HepG2 (cell line): ENCODE results near the gene PRKN. TPM values are rescaled to one million over a fixed set of nuclear protein-coding genes. Genes with fewer than 3 reads are reported as not detected.

ENCODE experiments used
- ATAC-seq: fragments of 200-7000 bp; cut with Tn5 transposase; 3 replicates; pipeline ENCODE4 v1.9.1; 2020; ENCODE audit warnings: mild to moderate bottlenecking, moderate library complexity
- BruUV-seq: library from RNA; stranded (reverse); fragments of 400-500 nt; replicated peaks from 2 replicates; lab custom pipeline; 2021; lab: Mats Ljungman, UMichigan
- CTCF ChIA-PET: fragments of 300-600 bp; formaldehyde crosslinking; extraction: SDS; loops from one replicate; lab custom pipeline; 2021; ENCODE audit warnings: low total read pairs, inconsistent platforms, low intra/inter-chr PET ratio; lab: Yijun Ruan, JAX
- POLR2A ChIA-PET: fragments of 350-600 bp; sonication (Branson Sonifier 250); formaldehyde crosslinking; loops from one replicate; lab custom pipeline; 2020; ENCODE audit warnings: antibody characterized with exemption, inconsistent platforms; lab: Yijun Ruan, JAX
- DNase-seq: peaks from one replicate; pipeline ENCODE4 v3.0.0-alpha.2; 2015; ENCODE audit warnings: low spot score
- FAIRE-seq: peaks from 3 replicates; lab custom pipeline; 2011; peaks lifted over from hg19 to GRCh38; lab: Jason Lieb, UNC
- H2AFZ ChIP-seq: one replicate; pipeline ENCODE4 v1.6.1; 2011; ENCODE audit warnings: low read length, inconsistent platforms
- H3K27ac ChIP-seq: fragments of 300-600 bp; 3 replicates; pipeline ENCODE4 v1.8.0; 2011; ENCODE audit warnings: mixed run types, mild to moderate bottlenecking, mixed read lengths, low read length, inconsistent platforms; ENCODE audit not compliant: insufficient read depth; ENCODE audit errors: extremely low read length
- H3K27me3 ChIP-seq, 2 experiments: fragments of 200-600 bp in 1 of 2; 2 replicates in 1 of 2; 3 replicates in 1 of 2; pipeline versions ENCODE4 v1.6.0 to v1.8.0; 2011; ENCODE audit warnings: low read length in 2 of 2, mild to moderate bottlenecking in 2 of 2, moderate library complexity in 2 of 2, inconsistent platforms in 1 of 2; ENCODE audit not compliant: insufficient read depth in 2 of 2, control insufficient read depth in 1 of 2
- H3K36me3 ChIP-seq, 2 experiments: fragments of 200-600 bp in 1 of 2; replicated peaks in 1 of 2; 2 replicates in 1 of 2; 3 replicates in 1 of 2; pipeline versions ENCODE4 v1.5.1 to v1.8.0; 2011; ENCODE audit warnings: low read length in 2 of 2, inconsistent platforms in 1 of 2; ENCODE audit not compliant: insufficient read depth in 2 of 2, control insufficient read depth in 1 of 2
- H3K4me1 ChIP-seq: 2 replicates; pipeline ENCODE4 v1.5.1; 2012; ENCODE audit warnings: low read length, inconsistent platforms; ENCODE audit not compliant: insufficient read depth
- H3K4me2 ChIP-seq: 2 replicates; pipeline ENCODE4 v1.6.0; 2011; ENCODE audit warnings: low read depth, low read length, inconsistent platforms
- H3K4me3 ChIP-seq, 3 experiments: fragments of 200-600 bp in 1 of 3; sonication (generic), shearing (Covaris generic) in 1 of 3; replicated peaks in 1 of 3; 2 replicates each; pipeline ENCODE4 v1.5.1; 2011 to 2016; ENCODE audit warnings: low read length in 3 of 3, inconsistent platforms in 2 of 3, low read depth in 2 of 3, mild to moderate bottlenecking in 2 of 3, control low read depth in 1 of 3, mixed read lengths in 1 of 3; ENCODE audit not compliant: insufficient read depth in 1 of 3
- H3K79me2 ChIP-seq: one replicate; pipeline ENCODE4 v1.6.1; 2011; ENCODE audit warnings: low read length, inconsistent platforms; ENCODE audit not compliant: insufficient read depth
- H3K9ac ChIP-seq: 2 replicates; pipeline ENCODE4 v1.6.0; 2011; ENCODE audit warnings: mild to moderate bottlenecking, low read depth, low read length, inconsistent platforms; ENCODE audit not compliant: insufficient read depth
- H3K9me3 ChIP-seq: 2 replicates; pipeline ENCODE4 v1.5.1; 2012; ENCODE audit warnings: mild to moderate bottlenecking, low read length
- H4K20me1 ChIP-seq: 2 replicates; pipeline ENCODE4 v1.6.0; 2011; ENCODE audit warnings: inconsistent platforms, mild to moderate bottlenecking, low read length, moderate library complexity; ENCODE audit not compliant: insufficient read depth
- AGO1 ChIP-seq: fragments of 200-400 bp; formaldehyde crosslinking; IDR thresholded peaks from 2 replicates; pipeline ENCODE4 v1.6.1; 2017; ENCODE audit warnings: mild to moderate bottlenecking, low read depth, low read length, moderate library complexity; ENCODE audit not compliant: poor library complexity, severe bottlenecking
- MXD4 ChIP-seq: IDR thresholded peaks from 2 replicates; pipeline ENCODE4 v1.6.1; 2016; ENCODE audit warnings: mild to moderate bottlenecking, missing biosample characterization, missing genetic modification reagents
- MYNN ChIP-seq: sonication (generic); formaldehyde crosslinking; IDR thresholded peaks from 2 replicates; pipeline ENCODE4 v1.4.0; 2020; ENCODE audit warnings: mild to moderate bottlenecking, low read depth, missing genetic modification reagents
- XRCC5 ChIP-seq: fragments of 200-400 bp; formaldehyde crosslinking; optimal IDR thresholded peaks from 2 replicates; pipeline ENCODE3; 2017; ENCODE audit warnings: mild to moderate bottlenecking, low read length
- ZFP36L1 ChIP-seq: sonication (generic); formaldehyde crosslinking; IDR thresholded peaks from 2 replicates; pipeline ENCODE4 v1.8.0; 2022; ENCODE audit warnings: mild to moderate bottlenecking, missing genetic modification reagents, moderate library complexity
- ZFP62 ChIP-seq: sonication (generic); formaldehyde crosslinking; IDR thresholded peaks from 2 replicates; pipeline ENCODE4 v1.4.0; 2020; ENCODE audit warnings: missing genetic modification reagents
- ZNF121 ChIP-seq: sonication (generic); formaldehyde crosslinking; IDR thresholded peaks from 2 replicates; pipeline ENCODE4 v1.5.0; 2020; ENCODE audit warnings: mild to moderate bottlenecking, missing genetic modification reagents
- ZNF614 ChIP-seq: IDR thresholded peaks from 2 replicates; pipeline ENCODE4 v1.6.1; 2018; ENCODE audit warnings: missing biosample characterization, missing genetic modification reagents, inconsistent platforms, borderline replicate concordance
- ZNF652 ChIP-seq: IDR thresholded peaks from 2 replicates; pipeline ENCODE4 v1.6.1; 2016; ENCODE audit warnings: low read depth, borderline replicate concordance
- WGBS: methylation state at CpG from one replicate; pipeline ENCODE4 v1.1.6; 2017; ENCODE audit warnings: low lambda C conversion rate; 5-methylcytosine and 5-hydroxymethylcytosine counted together
- in situ Hi-C: cut with HindIII; loops from 2 replicates; pipeline ENCODE4 v1.10.0; 2017; ENCODE audit warnings: low pct_unique_long_range_greater_than_20kb; ENCODE audit not compliant: extremely low pct_ligation_motif_present
- intact Hi-C: fragments of 100-400 bp; cut with micrococcal nuclease; formaldehyde crosslinking; loops from one replicate; pipeline ENCODE4 v1.10.0; 2022; ENCODE audit not compliant: unreplicated experiment
- polyA plus RNA-seq, 8 experiments: library from polyadenylated mRNA; depleted of rRNA in 3 of 8; stranded (reverse) in 7 of 8; unstranded in 1 of 8; fragments of >200 nt; fragmentation: Illumina TruSeq in 4 of 8; extraction: Trizol in 4 of 8; gene quantifications; 2 replicates each; pipeline versions ENCODE4 v1.2.1 to v1.2.3, GENCODE V29; 2011 to 2016; ENCODE audit warnings: low read depth in 4 of 8, missing spikeins in 1 of 8, mixed read lengths in 1 of 8; ENCODE audit not compliant: insufficient read depth in 1 of 8
- total RNA-seq, 5 experiments: library from RNA; depleted of rRNA; stranded (reverse); fragments of >200 nt; fragmentation: Illumina TruSeq; extraction: Trizol; gene quantifications; 2 replicates each; pipeline ENCODE4 v1.2.3, GENCODE V29; 2016; ENCODE audit warnings: low read depth in 1 of 5
- TF ChIP-seq, protein P1 (sequence below): sonication (generic); formaldehyde crosslinking; IDR thresholded peaks from 2 replicates; pipeline ENCODE4 v1.5.0; 2020; ENCODE audit warnings: mild to moderate bottlenecking, missing genetic modification reagents, borderline replicate concordance
- TF ChIP-seq, protein P2 (sequence below): sonication (generic); formaldehyde crosslinking; IDR thresholded peaks from 2 replicates; pipeline ENCODE4 v1.8.1; 2023; ENCODE audit warnings: mild to moderate bottlenecking, missing genetic modification reagents
- TF ChIP-seq, protein P3 (sequence below): sonication (generic); formaldehyde crosslinking; IDR thresholded peaks from 2 replicates; pipeline ENCODE4 v1.4.0; 2020; ENCODE audit warnings: mild to moderate bottlenecking, missing genetic modification reagents, borderline replicate concordance

The PRKN gene
- total and polyA plus RNA-seq, 2 of the 13 experiments (the other 11 are each of a cell fraction or from before 2014, with no cell fraction given) = 0.31 to 0.44 TPM

DNA sequence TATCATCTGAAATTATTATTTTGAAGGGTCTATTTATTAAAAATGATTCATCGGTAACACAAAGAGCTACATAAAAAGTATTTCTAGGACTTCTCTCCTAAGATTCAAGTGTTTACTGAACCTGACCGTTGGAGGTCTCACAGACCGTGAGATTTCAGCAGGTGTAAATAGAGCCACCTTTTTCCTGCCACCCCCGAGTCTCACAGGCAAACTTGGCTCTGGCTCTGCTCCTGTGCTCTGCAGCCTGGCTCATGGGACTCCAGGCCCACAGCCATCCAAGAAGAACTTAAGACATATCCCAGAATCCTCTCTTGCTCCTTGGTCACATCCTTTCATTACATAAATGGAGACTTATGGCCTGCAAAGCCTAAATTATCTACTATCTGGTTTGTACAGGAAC lies 1385.9 kb downstream of the PRKN start:
- H4K20me1 ChIP-seq = no peaks in the 10 kb centered on the region
- POLR2A ChIA-PET = no interaction called here
- intact Hi-C loops = no loop called here
- H3K9me3 ChIP-seq = no peaks in the 10 kb centered on the region
- 43% methylated on average over 4 of the region's 4 CpGs for WGBS
- H3K79me2 ChIP-seq = no peaks in the 10 kb centered on the region
- no peaks in the 10 kb centered on the region for H3K36me3 ChIP-seq
- no peak overlapping the region for H2AFZ ChIP-seq
- no peak overlapping the region for H3K4me2 ChIP-seq
- BruUV-seq = no TSS peak
- no peak for FAIRE-seq
- CTCF ChIA-PET = no interaction called here
- H3K4me1 ChIP-seq = no peaks in the 10 kb centered on the region
- TF ChIP-seq MXD4 (no peak), ZNF121 (CRISPR knock-in tag) (no peak), MYNN (no peak), AGO1 (no peak), XRCC5 (no peak), ZFP62 (no peak), ZNF652 (no peak), ZFP36L1 (CRISPR knock-in tag) (no peak), ZNF614 (CRISPR knock-in tag) (no peak)
- TF ChIP-seq, protein P1, sequence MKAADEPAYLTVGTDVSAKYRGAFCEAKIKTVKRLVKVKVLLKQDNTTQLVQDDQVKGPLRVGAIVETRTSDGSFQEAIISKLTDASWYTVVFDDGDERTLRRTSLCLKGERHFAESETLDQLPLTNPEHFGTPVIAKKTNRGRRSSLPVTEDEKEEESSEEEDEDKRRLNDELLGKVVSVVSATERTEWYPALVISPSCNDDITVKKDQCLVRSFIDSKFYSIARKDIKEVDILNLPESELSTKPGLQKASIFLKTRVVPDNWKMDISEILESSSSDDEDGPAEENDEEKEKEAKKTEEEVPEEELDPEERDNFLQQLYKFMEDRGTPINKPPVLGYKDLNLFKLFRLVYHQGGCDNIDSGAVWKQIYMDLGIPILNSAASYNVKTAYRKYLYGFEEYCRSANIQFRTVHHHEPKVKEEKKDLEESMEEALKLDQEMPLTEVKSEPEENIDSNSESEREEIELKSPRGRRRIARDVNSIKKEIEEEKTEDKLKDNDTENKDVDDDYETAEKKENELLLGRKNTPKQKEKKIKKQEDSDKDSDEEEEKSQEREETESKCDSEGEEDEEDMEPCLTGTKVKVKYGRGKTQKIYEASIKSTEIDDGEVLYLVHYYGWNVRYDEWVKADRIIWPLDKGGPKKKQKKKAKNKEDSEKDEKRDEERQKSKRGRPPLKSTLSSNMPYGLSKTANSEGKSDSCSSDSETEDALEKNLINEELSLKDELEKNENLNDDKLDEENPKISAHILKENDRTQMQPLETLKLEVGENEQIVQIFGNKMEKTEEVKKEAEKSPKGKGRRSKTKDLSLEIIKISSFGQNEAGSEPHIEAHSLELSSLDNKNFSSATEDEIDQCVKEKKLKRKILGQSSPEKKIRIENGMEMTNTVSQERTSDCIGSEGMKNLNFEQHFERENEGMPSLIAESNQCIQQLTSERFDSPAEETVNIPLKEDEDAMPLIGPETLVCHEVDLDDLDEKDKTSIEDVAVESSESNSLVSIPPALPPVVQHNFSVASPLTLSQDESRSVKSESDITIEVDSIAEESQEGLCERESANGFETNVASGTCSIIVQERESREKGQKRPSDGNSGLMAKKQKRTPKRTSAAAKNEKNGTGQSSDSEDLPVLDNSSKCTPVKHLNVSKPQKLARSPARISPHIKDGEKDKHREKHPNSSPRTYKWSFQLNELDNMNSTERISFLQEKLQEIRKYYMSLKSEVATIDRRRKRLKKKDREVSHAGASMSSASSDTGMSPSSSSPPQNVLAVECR (CRISPR knock-in tag) = no peak
- TF ChIP-seq, protein P2, sequence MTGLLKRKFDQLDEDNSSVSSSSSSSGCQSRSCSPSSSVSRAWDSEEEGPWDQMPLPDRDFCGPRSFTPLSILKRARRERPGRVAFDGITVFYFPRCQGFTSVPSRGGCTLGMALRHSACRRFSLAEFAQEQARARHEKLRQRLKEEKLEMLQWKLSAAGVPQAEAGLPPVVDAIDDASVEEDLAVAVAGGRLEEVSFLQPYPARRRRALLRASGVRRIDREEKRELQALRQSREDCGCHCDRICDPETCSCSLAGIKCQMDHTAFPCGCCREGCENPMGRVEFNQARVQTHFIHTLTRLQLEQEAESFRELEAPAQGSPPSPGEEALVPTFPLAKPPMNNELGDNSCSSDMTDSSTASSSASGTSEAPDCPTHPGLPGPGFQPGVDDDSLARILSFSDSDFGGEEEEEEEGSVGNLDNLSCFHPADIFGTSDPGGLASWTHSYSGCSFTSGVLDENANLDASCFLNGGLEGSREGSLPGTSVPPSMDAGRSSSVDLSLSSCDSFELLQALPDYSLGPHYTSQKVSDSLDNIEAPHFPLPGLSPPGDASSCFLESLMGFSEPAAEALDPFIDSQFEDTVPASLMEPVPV (CRISPR knock-in tag) = no peak
- TF ChIP-seq, protein P3, sequence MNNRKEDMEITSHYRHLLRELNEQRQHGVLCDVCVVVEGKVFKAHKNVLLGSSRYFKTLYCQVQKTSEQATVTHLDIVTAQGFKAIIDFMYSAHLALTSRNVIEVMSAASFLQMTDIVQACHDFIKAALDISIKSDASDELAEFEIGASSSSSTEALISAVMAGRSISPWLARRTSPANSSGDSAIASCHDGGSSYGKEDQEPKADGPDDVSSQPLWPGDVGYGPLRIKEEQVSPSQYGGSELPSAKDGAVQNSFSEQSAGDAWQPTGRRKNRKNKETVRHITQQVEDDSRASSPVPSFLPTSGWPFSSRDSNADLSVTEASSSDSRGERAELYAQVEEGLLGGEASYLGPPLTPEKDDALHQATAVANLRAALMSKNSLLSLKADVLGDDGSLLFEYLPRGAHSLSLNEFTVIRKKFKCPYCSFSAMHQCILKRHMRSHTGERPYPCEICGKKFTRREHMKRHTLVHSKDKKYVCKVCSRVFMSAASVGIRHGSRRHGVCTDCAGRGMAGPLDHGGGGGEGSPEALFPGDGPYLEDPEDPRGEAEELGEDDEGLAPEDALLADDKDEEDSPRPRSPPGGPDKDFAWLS (CRISPR knock-in tag) = no peak
- TF ChIP-seq, all 625 proteins: peak for 0
- in situ Hi-C loops = no loop called here
- ATAC-seq (no peak), DNase-seq (no peak)
- Histone ChIP-seq H3K4me3 (no peak overlapping the region), H3K9ac (no peak overlapping the region), H3K27me3 (no peaks in the 10 kb centered on the region), H3K27ac (no peak overlapping the region)
